ENCODE data around the gene FAM13C. TPM values are rescaled to one million over a fixed set of nuclear protein-coding genes. Genes with fewer than 3 reads are reported as not detected.
"Not testable (repeated sequence)": the region's sequence is repeated elsewhere in the genome, so short reads cannot be mapped to it uniquely, and the experiment has no call there.

The FAM13C gene
- polyA plus RNA-seq, 1 donor from 2014 or later: 89.3 TPM

DNA sequence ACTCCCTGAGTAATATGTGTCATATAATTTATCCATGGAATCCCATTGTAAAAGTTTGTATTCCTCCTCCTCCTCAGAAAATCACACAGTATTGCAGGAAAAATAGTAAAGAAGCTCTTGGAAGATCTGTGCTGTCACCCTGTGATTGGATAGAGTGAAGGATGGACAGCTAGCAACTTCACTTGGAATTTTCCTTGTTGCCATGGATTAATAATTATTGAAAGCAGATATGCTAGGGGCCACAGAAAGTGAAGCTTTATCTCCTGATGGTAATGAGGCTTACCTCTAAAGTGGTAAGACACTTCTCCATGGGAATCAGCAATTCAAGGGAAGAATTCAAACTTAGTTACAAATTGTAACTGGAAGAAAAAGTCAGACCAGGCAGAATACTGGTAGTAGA lies 137.1 kb downstream of the FAM13C start:
- Histone ChIP-seq H2AFZ (ENCODE audit: low read depth, low read length) (no peak overlapping the region), H3K9me2 (ENCODE audit: insufficient read depth, low read length) (no peaks in the 10 kb centered on the region), H3K4me3 (ENCODE audit: low read length) (no peak overlapping the region), H4K20me1 (ENCODE audit: insufficient read depth) (no peaks in the 10 kb centered on the region), H3K4me2 (ENCODE audit: low read length) (no peak overlapping the region), H3F3A (ENCODE audit: insufficient read depth, low read length, poor library complexity, severe bottlenecking) (peaks cover 4% of the 10 kb centered on the region), H3K9me3 (ENCODE audit: low read length) (no peaks in the 10 kb centered on the region), H3K79me2 (replicated peaks; ENCODE audit: insufficient read depth, low read length) (peaks cover 63% of the 10 kb centered on the region), H3K27me3 (ENCODE audit: insufficient read depth, low read depth, low read length) (no peaks in the 10 kb centered on the region), H3K9ac (ENCODE audit: low read length) (no peak overlapping the region), H3K27ac (ENCODE audit: low read length) (no peak overlapping the region), H3K36me3 (ENCODE audit: insufficient read depth, low read length) (no peaks in the 10 kb centered on the region)
- TF ChIP-seq REST (IDR thresholded peaks at IDR 0.05; ENCODE audit: borderline replicate concordance): no peak
- no peak for TF ChIP-seq RAD21 (conservative IDR thresholded peaks at IDR 0.05)
- no peak for TF ChIP-seq CTCF (IDR thresholded peaks at IDR 0.05; ENCODE audit: poor library complexity, severe bottlenecking)
- TF ChIP-seq TAF1 (IDR thresholded peaks at IDR 0.05; ENCODE audit: low read depth): no peak

- not testable (repeated sequence) for H3K9me3 ChIP-seq (ENCODE audit: low read length); H3K27me3 ChIP-seq (ENCODE audit: insufficient read depth, low read depth, low read length); H3K4me3 ChIP-seq (ENCODE audit: low read length); H3K9ac ChIP-seq (ENCODE audit: low read length); H3F3A ChIP-seq (ENCODE audit: insufficient read depth, low read length, poor library complexity, severe bottlenecking); H3K9me2 ChIP-seq (ENCODE audit: insufficient read depth, low read length); H2AFZ ChIP-seq (ENCODE audit: low read depth, low read length); H4K20me1 ChIP-seq (ENCODE audit: insufficient read depth); H3K27ac ChIP-seq (ENCODE audit: low read length); H3K4me2 ChIP-seq (ENCODE audit: low read length); H3K36me3 ChIP-seq (ENCODE audit: insufficient read depth, low read length)
- H3K79me2 ChIP-seq (replicated peaks; ENCODE audit: insufficient read depth, low read length): peaks cover 58% of the 10 kb centered on the region
Measured at GRCh38 chr10:59223597-59223996, 138.8 kb downstream of the FAM13C start.

GRCh38 chr10:59222788-59223187 lies 139.6 kb downstream of the FAM13C start:
- Histone ChIP-seq H2AFZ (ENCODE audit: low read depth, low read length) (no peak overlapping the region), H3K27ac (ENCODE audit: low read length) (no peak overlapping the region), H3F3A (ENCODE audit: insufficient read depth, low read length, poor library complexity, severe bottlenecking) (peaks cover 4% of the 10 kb centered on the region), H3K9me2 (ENCODE audit: insufficient read depth, low read length) (no peaks in the 10 kb centered on the region), H3K4me3 (ENCODE audit: low read length) (no peak overlapping the region), H4K20me1 (ENCODE audit: insufficient read depth) (no peaks in the 10 kb centered on the region), H3K9ac (ENCODE audit: low read length) (no peak overlapping the region), H3K36me3 (ENCODE audit: insufficient read depth, low read length) (no peaks in the 10 kb centered on the region), H3K4me2 (ENCODE audit: low read length) (no peak overlapping the region), H3K27me3 (ENCODE audit: insufficient read depth, low read depth, low read length) (no peaks in the 10 kb centered on the region), H3K9me3 (ENCODE audit: low read length) (no peaks in the 10 kb centered on the region), H3K79me2 (replicated peaks; ENCODE audit: insufficient read depth, low read length) (peaks cover 60% of the 10 kb centered on the region)
- TF ChIP-seq SMC3 (conservative IDR thresholded peaks at IDR 0.05; ENCODE audit: poor library complexity) (no peak), TAF1 (IDR thresholded peaks at IDR 0.05; ENCODE audit: low read depth) (no peak), RAD21 (conservative IDR thresholded peaks at IDR 0.05) (no peak), EP300 (conservative IDR thresholded peaks at IDR 0.05; ENCODE audit: poor library complexity, severe bottlenecking) (no peak), REST (IDR thresholded peaks at IDR 0.05; ENCODE audit: borderline replicate concordance) (no peak), POLR2AphosphoS5 (IDR thresholded peaks at IDR 0.05) (no peak), MXI1 (conservative IDR thresholded peaks at IDR 0.05; ENCODE audit: poor library complexity, severe bottlenecking) (no peak), CTCF (IDR thresholded peaks at IDR 0.05; ENCODE audit: poor library complexity, severe bottlenecking) (no peak)

Measured in neural cell (in vitro differentiated cells).